Chondrocyte (in vitro differentiated cells): ENCODE results near the gene LAMB1. TPM values are rescaled to one million over a fixed set of nuclear protein-coding genes. Genes with fewer than 3 reads are reported as not detected.
"Not testable (repeated sequence)": the region's sequence is repeated elsewhere in the genome, so short reads cannot be mapped to it uniquely, and the experiment has no call there.

Experiments used
- DNase-seq: peaks from one replicate; pipeline ENCODE4 v3.0.0; 2021; ENCODE audit warnings: mixed read lengths, low spot score
- H3K27ac Mint-ChIP-seq: one replicate; pipeline ENCODE4 v1.8.0; 2021; ENCODE audit warnings: mild to moderate bottlenecking, moderate library complexity, mixed read lengths; ENCODE audit not compliant: unreplicated experiment
- H3K27me3 Mint-ChIP-seq: 2 replicates; pipeline ENCODE4 v1.8.0; 2021; ENCODE audit warnings: low read depth, mixed read lengths
- H3K36me3 Mint-ChIP-seq: 2 replicates; pipeline ENCODE4 v1.8.0; 2021; ENCODE audit warnings: low read depth, mixed read lengths
- H3K4me1 Mint-ChIP-seq: 2 replicates; pipeline ENCODE4 v1.8.0; 2021; ENCODE audit warnings: low read depth, mild to moderate bottlenecking, mixed read lengths
- H3K4me3 Mint-ChIP-seq: one replicate; pipeline ENCODE4 v1.8.0; 2021; ENCODE audit warnings: mild to moderate bottlenecking, moderate library complexity, mixed read lengths; ENCODE audit not compliant: unreplicated experiment
- H3K9me3 Mint-ChIP-seq: 2 replicates; pipeline ENCODE4 v1.8.0; 2021; ENCODE audit warnings: low read depth, mixed read lengths
- CTCF ChIP-seq: fragments of 200-600 bp; sonication (generic); IDR thresholded peaks from 2 replicates; pipeline ENCODE4 v1.5.0; 2021; ENCODE audit warnings: antibody characterized with exemption, mild to moderate bottlenecking, moderate library complexity
- total RNA-seq: library from RNA; stranded (reverse); gene quantifications from 3 replicates; pipeline ENCODE4 v1.2.1, GENCODE V29; 2021

LAMB1 gene
- total RNA-seq, 1 donor from 2014 or later = 466 TPM

DNA sequence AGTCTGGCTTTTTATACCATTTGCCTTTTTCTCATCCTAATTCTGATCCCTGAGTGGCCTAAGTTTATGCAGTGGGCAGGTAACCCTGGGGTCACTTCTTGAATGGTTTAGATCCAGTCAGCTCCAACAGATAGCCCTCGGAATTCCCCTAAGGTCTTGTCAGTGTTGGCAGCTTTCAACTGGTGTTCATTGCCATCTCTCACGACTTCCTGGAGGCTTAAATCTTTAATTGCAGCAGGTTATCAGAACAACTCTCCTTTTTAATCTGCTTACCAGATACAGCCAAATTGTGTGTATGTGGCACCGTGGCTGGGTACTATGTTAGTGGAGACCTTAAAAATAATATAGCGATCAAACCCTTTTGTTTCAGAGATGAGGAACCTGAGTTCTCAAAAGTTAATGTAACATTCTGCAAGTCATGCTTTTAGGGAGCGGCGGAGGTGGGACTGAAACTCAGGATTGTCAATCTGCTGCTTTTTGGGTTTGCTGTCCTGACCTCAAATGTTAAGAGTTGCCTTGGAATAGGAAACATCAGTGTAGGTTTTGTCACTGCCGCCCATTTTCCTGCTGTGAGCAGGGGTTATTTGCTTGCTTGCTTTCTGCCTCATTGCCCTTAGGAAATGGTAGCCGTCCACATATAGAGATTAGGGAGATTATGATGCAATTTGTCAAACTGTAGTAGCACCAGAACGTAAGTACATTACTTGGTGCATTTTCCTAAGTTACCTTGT, 111.2 kb downstream of the LAMB1 start:
- no peaks in the 10 kb centered on the region for H3K9me3 Mint-ChIP-seq
- peak overlapping the region; percentile 100 for H3K27ac Mint-ChIP-seq
- DNase-seq = no peak
- no peaks in the 10 kb centered on the region for H3K27me3 Mint-ChIP-seq
- peak overlapping the region; percentile 100 for H3K4me3 Mint-ChIP-seq
- no peak for TF ChIP-seq CTCF
- peaks cover 9% of the 10 kb centered on the region for H3K36me3 Mint-ChIP-seq
- H3K4me1 Mint-ChIP-seq = peaks cover 38% of the 10 kb centered on the region

DNA sequence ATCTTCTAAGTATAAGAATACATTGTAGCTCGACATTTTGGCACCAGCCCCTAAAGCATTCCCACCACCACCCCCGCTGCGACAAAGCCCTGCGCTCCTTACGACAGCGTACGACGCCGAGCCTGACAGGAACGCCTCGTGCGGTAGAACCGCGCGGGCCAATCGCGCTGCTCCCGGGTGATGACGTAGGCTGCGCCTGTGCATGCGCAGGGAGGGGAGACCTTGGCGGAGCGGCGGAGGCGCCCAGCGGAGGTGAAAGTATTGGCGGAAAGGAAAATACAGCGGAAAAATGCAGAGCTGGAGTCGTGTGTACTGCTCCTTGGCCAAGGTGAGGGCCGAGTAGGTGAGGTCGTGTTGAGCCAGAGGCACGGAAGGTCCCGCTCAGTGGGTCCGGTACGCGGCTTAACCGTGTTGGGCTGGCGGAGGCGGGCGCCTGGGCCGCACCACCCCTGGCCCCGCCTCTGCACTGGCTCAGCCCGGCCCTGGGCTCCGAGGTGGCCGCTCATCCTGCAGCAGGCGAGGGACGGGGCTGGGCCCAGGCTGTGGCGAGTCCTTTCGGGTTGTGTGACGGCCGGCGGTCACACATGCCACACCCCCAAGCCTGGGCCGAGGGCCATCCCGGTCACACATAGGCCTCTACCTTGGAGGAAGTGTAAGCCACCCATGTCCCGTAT, 111.9 kb downstream of the LAMB1 start, which contains the start of gene DLD:
Gene DLD (plus strand): TSS at position 222 of the 674 bp plus-strand sequence. CDS start 68 bp downstream, at position 290.
- Mint-ChIP-seq H3K36me3 (peaks cover 8% of the 10 kb centered on the region), H3K4me3 (peak within 1 kb of the TSS; percentile 100), H3K27me3 (peaks cover 4% of the 10 kb centered on the region), H3K27ac (peak within 1 kb of the TSS; percentile 100), H3K9me3 (no peaks in the 10 kb centered on the region), H3K4me1 (peaks cover 35% of the 10 kb centered on the region)
- TF ChIP-seq CTCF = no peak
- DNase-seq = peak; percentile 97

DNA sequence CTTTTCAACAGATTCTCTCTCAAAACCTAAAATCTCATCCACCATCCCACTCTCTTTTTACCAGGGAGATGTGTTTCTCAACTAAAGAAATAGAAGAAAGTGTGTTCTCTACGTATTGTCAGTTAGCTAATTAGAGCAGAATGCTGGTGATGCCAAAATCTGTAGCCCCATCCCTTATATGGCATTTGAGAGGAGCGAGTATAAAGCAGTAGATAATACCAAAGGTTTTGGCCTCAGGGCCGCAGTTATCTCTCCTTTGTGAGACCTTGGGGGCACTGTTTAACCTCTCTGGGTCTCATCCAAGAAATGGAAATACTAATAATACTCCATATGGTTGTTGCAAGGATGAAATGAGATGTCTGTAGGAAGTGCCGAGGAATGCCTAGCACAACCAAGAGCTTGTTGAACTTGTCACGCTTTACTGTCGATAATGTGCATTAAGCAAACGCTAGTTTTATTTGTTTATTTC, 112.4 kb downstream of the LAMB1 start:
- Mint-ChIP-seq H3K4me1 (peaks cover 34% of the 10 kb centered on the region), H3K9me3 (no peaks in the 10 kb centered on the region), H3K4me3 (peak overlapping the region; percentile 100), H3K27me3 (peaks cover 10% of the 10 kb centered on the region), H3K36me3 (peaks cover 4% of the 10 kb centered on the region), H3K27ac (peak overlapping the region; percentile 100)
- DNase-seq = no peak
- TF ChIP-seq CTCF = no peak

DNA sequence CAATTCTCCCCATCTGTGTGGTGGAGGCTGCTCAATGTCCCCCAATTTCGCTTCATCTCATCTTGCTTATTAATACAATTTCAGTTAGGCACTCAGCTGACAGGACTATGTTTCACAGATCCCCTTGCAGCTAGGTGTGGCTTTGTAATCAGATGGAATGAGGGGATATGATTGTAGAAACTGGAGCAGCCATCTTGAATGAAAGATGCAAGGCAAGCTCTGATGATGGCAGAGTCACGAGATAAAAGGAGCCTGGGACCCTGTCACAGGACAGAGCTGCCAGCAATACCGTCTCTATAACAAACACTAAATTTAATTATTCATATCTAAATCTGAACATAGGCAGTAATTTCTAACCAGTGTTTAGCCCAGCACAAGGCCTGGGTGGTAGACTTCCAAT, 113.0 kb downstream of the LAMB1 start:
- H3K4me1 Mint-ChIP-seq = peaks cover 34% of the 10 kb centered on the region
- no peak overlapping the region for H3K27ac Mint-ChIP-seq
- TF ChIP-seq CTCF = no peak

GRCh38 chr7:107887827-107888226, 115.1 kb downstream of the LAMB1 start:
- not testable (repeated sequence) for H3K4me3 Mint-ChIP-seq, H3K9me3 Mint-ChIP-seq, H3K36me3 Mint-ChIP-seq, DNase-seq, H3K27ac Mint-ChIP-seq
- H3K4me1 Mint-ChIP-seq = peaks cover 15% of the 10 kb centered on the region
- peaks cover 16% of the 10 kb centered on the region for H3K27me3 Mint-ChIP-seq

More for the DNA sequence above, 113.0 kb downstream of the LAMB1 start:
- Mint-ChIP-seq H3K4me3 (no peak overlapping the region), H3K36me3 (peaks cover 3% of the 10 kb centered on the region), H3K9me3 (no peaks in the 10 kb centered on the region), H3K27me3 (peaks cover 13% of the 10 kb centered on the region)
- no peak for DNase-seq
